ENCODE measurements around the gene UTP18.

UTP18 gene

DNA sequence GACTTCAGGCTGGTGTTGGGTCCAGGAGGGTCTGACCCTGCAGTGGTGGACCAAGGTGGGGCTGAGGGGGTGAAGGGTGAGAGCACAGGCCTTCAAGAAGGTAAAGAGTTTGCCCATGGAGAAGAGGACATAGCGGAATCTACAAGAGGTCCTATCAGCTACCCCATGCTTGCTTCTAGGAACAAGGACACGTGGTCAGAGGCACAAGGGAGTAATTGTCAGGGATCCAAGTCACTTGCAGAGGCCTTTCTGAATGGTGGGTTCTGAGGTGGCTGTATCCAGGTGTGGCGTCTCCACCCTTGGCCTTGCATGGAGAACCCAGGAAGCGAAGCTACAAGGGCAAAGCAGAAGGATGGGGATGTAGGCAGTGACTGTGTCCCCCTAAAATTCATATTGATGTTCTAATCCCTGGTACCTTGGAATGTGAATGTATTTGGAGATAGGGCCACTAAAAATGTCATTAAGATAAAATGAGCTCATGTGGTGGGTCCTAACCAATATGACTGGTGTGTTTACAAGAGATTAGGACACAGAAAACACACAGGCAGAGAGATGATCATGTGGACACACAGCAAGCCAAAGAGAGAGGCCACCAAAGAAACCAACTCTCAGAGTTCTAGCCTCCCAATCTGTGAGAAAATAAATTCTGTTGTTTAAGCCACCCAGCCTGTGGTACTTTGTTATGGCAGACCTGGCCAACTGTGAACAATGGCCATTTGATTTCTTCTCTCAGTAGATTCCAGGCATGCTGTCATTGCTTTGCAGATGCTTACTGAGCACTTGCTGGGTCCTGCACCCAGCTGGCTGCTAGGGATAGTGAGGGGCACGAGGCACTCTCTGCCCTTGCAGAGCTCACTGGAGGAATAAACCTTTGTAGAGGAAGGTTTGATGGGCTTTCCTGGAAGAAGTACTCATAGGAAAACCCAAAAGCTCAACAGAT lies 75.8 kb downstream of the UTP18 start:
- H3K4me3 ChIP-seq (ENCODE audit: low read depth, low read length), result no peak overlapping the region
- H3K36me3 ChIP-seq (ENCODE audit: control insufficient read depth, insufficient read depth, low read length), result no peaks in the 10 kb centered on the region
- no peak overlapping the region for H3K27ac ChIP-seq (ENCODE audit: low read depth, low read length)
- H3K27me3 ChIP-seq (ENCODE audit: control insufficient read depth, insufficient read depth, low read length), result no peaks in the 10 kb centered on the region
- peaks cover 7% of the 10 kb centered on the region for H3K9me3 ChIP-seq (ENCODE audit: control insufficient read depth, insufficient read depth, low read length)
- H3K4me1 ChIP-seq (ENCODE audit: control insufficient read depth, insufficient read depth, low read length), result no peaks in the 10 kb centered on the region
- no peak overlapping the region for H3K9ac ChIP-seq (ENCODE audit: low read depth, low read length)

- no peaks in the 10 kb centered on the region for H3K36me3 ChIP-seq (ENCODE audit: control insufficient read depth, insufficient read depth, low read length)
- H3K27ac ChIP-seq (ENCODE audit: low read depth, low read length), result no peak overlapping the region
- no peaks in the 10 kb centered on the region for H3K4me1 ChIP-seq (ENCODE audit: control insufficient read depth, insufficient read depth, low read length)
- H3K9me3 ChIP-seq (ENCODE audit: control insufficient read depth, insufficient read depth, low read length), result no peaks in the 10 kb centered on the region
- H3K4me3 ChIP-seq (ENCODE audit: low read depth, low read length), result no peak overlapping the region
- no peaks in the 10 kb centered on the region for H3K27me3 ChIP-seq (ENCODE audit: control insufficient read depth, insufficient read depth, low read length)
- no peak overlapping the region for H3K9ac ChIP-seq (ENCODE audit: low read depth, low read length)
Observed at GRCh38 chr17:51341457-51341856, 81.1 kb downstream of the UTP18 start.

DNA sequence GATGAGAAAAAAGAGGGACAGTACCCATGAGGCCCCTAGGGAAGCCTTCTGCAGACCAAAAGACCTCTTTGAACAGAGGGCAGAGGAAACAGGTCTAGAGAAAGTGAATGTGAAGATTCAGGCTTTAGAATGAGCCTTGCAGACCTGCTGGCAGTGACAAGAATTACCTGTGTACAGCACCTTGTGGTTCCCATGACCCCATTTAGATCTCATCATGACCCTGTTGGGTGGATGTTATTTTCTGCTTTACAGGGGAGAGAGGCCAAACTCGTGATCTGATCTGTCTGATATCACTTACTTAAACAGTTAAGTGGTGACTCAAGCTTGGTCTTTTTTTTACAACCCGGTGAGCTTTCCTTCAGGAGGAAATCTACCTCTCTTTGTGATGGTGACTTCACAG lies 81.9 kb downstream of the UTP18 start:
- Histone ChIP-seq H3K27me3 (ENCODE audit: control insufficient read depth, insufficient read depth, low read length) (no peaks in the 10 kb centered on the region), H3K4me3 (ENCODE audit: low read depth, low read length) (no peak overlapping the region), H3K9ac (ENCODE audit: low read depth, low read length) (no peak overlapping the region), H3K4me1 (ENCODE audit: control insufficient read depth, insufficient read depth, low read length) (no peaks in the 10 kb centered on the region), H3K27ac (ENCODE audit: low read depth, low read length) (no peak overlapping the region), H3K9me3 (ENCODE audit: control insufficient read depth, insufficient read depth, low read length) (no peaks in the 10 kb centered on the region), H3K36me3 (ENCODE audit: control insufficient read depth, insufficient read depth, low read length) (no peaks in the 10 kb centered on the region)

DNA sequence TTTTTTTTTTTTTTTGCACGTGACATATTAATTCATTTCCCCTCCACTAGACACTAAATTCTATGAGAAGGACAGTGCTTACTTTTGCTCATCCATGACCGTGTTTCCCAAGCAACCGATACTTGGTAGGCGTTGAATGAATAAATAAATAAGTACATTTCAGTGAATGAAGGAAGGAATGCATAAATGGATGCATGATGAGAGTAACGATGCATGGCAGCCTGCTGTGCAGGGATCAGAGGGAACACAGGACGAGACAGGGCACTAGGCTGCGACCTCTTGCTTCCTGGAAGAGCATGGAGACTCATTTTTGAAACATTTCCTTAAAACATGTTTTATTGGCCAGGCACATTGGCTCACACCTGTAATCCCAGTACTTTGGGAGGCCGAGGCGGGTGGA lies 84.2 kb downstream of the UTP18 start:
- Histone ChIP-seq H3K27ac (ENCODE audit: low read depth, low read length) (no peak overlapping the region), H3K36me3 (ENCODE audit: control insufficient read depth, insufficient read depth, low read length) (no peaks in the 10 kb centered on the region), H3K4me1 (ENCODE audit: control insufficient read depth, insufficient read depth, low read length) (no peaks in the 10 kb centered on the region), H3K9ac (ENCODE audit: low read depth, low read length) (no peak overlapping the region), H3K4me3 (ENCODE audit: low read depth, low read length) (no peak overlapping the region), H3K9me3 (ENCODE audit: control insufficient read depth, insufficient read depth, low read length) (no peaks in the 10 kb centered on the region), H3K27me3 (ENCODE audit: control insufficient read depth, insufficient read depth, low read length) (no peaks in the 10 kb centered on the region)

- Histone ChIP-seq H3K27me3 (ENCODE audit: control insufficient read depth, insufficient read depth, low read length) (no peaks in the 10 kb centered on the region), H3K9me3 (ENCODE audit: control insufficient read depth, insufficient read depth, low read length) (no peaks in the 10 kb centered on the region), H3K9ac (ENCODE audit: low read depth, low read length) (no peak overlapping the region), H3K4me1 (ENCODE audit: control insufficient read depth, insufficient read depth, low read length) (no peaks in the 10 kb centered on the region), H3K4me3 (ENCODE audit: low read depth, low read length) (no peak overlapping the region), H3K36me3 (ENCODE audit: control insufficient read depth, insufficient read depth, low read length) (no peaks in the 10 kb centered on the region), H3K27ac (ENCODE audit: low read depth, low read length) (no peak overlapping the region)
Observed at GRCh38 chr17:51346218-51346982, 86.1 kb downstream of the UTP18 start.

Data from HUES48 (cell line).